Measurements from ENCODE around the gene IKZF3. TPM values are rescaled to one million over a fixed set of nuclear protein-coding genes. Genes with fewer than 3 reads are reported as not detected.
A peak's percentile ranks its signal among the peaks of the same experiment; 100 is the strongest.

IKZF3 gene
- polyA plus RNA-seq, 1 of the 3 experiments (the other 2 are of a cell fraction), result not detected

GRCh38 chr17:39739885-39740356 lies 124.2 kb downstream of the IKZF3 start:
- Histone ChIP-seq H3K4me3 (ENCODE audit: low read depth in 2 of 2, low read length in 1 of 2) (no peak overlapping the region), H3K27me3 (ENCODE audit: insufficient read depth) (0 out of 2 replicates have a peak, but pooled peaks cover 7% of the 10 kb centered on the region), H3K36me3 (replicated peaks in 1 of 2; ENCODE audit: control insufficient read depth in 1 of 2, insufficient read depth in 2 of 2, low read length in 1 of 2) (no peaks in the 10 kb centered on the region), H3F3A (replicated peaks; ENCODE audit: insufficient read depth) (no peaks in the 10 kb centered on the region), H4K20me1 (ENCODE audit: insufficient read depth) (no peaks in the 10 kb centered on the region), H3K27ac (ENCODE audit: low read depth in 2 of 2, low read length in 1 of 2) (no peak overlapping the region), H3K4me1 (ENCODE audit: control insufficient read depth in 1 of 2, insufficient read depth in 2 of 2, low read depth in 1 of 2, low read length in 1 of 2) (no peaks in the 10 kb centered on the region), H2AFZ (ENCODE audit: low read depth) (no peak overlapping the region), H3K4me2 (no peak overlapping the region), H3K9ac (no peak overlapping the region), H3K79me2 (ENCODE audit: insufficient read depth) (no peaks in the 10 kb centered on the region), H3K9me3 (no peaks in the 10 kb centered on the region), H3K9me2 (no peaks in the 10 kb centered on the region)
- no peak for TF ChIP-seq TEAD4 (IDR thresholded peaks at IDR 0.05; ENCODE audit: borderline replicate concordance, insufficient read depth)
- no peak for TF ChIP-seq RAD21 (IDR thresholded peaks at IDR 0.05; ENCODE audit: low read length)
- no peak for TF ChIP-seq EZH2phosphoT487 (IDR thresholded peaks at IDR 0.05; ENCODE audit: borderline replicate concordance, low read depth)
- ChIA-PET CTCF (interaction anchor here (1.5 kb wide), 1 partner anchor 10 kb away, joined by 5 read pairs; the partner anchor contains the start of gene MIEN1), POLR2A (no interaction called here)
- peak; percentile 22 for DNase-seq
- WGBS (ENCODE audit: low lambda C conversion rate), result 61% methylated on average over 9 of the region's 9 CpGs

GRCh38 chr17:39738983-39739884 lies 124.9 kb downstream of the IKZF3 start:
- no peaks in the 10 kb centered on the region for H3F3A ChIP-seq (replicated peaks; ENCODE audit: insufficient read depth)
- no peak overlapping the region for H3K4me3 ChIP-seq (ENCODE audit: low read depth in 2 of 2, low read length in 1 of 2)

More at GRCh38 chr17:39738983-39739884, 124.9 kb downstream of the IKZF3 start:
- CTCF ChIA-PET, result interaction anchor here (1.5 kb wide), 1 partner anchor 9 kb away, joined by 5 read pairs; the partner anchor contains the start of gene MIEN1
- Histone ChIP-seq H3K79me2 (ENCODE audit: insufficient read depth) (no peaks in the 10 kb centered on the region), H3K4me2 (no peak overlapping the region), H3K9ac (no peak overlapping the region), H3K4me1 (ENCODE audit: control insufficient read depth in 1 of 2, insufficient read depth in 2 of 2, low read depth in 1 of 2, low read length in 1 of 2) (no peaks in the 10 kb centered on the region), H3K27me3 (ENCODE audit: insufficient read depth) (0 out of 2 replicates have a peak, but pooled peaks cover 7% of the 10 kb centered on the region), H4K20me1 (ENCODE audit: insufficient read depth) (no peaks in the 10 kb centered on the region), H3K36me3 (replicated peaks in 1 of 2; ENCODE audit: control insufficient read depth in 1 of 2, insufficient read depth in 2 of 2, low read length in 1 of 2) (no peaks in the 10 kb centered on the region), H3K27ac (ENCODE audit: low read depth in 2 of 2, low read length in 1 of 2) (no peak overlapping the region), H3K9me2 (no peaks in the 10 kb centered on the region), H3K9me3 (no peaks in the 10 kb centered on the region), H2AFZ (ENCODE audit: low read depth) (no peak overlapping the region)
- 62% methylated on average over 28 of the region's 32 CpGs for WGBS (ENCODE audit: low lambda C conversion rate)
- POLR2A ChIA-PET, result no interaction called here
- TF ChIP-seq ELF1 (IDR thresholded peaks at IDR 0.05) (no peak), RAD21 (IDR thresholded peaks at IDR 0.05; ENCODE audit: low read length) (no peak), USF2 (IDR thresholded peaks at IDR 0.05; ENCODE audit: borderline replicate concordance, low read depth, low read length) (no peak), ZBTB33 (IDR thresholded peaks at IDR 0.05; ENCODE audit: borderline replicate concordance, low read depth) (no peak), CTCF (IDR thresholded peaks at IDR 0.05) (no peak), MXI1 (IDR thresholded peaks at IDR 0.05; ENCODE audit: low read depth, low read length) (no peak), RCOR1 (IDR thresholded peaks at IDR 0.05; ENCODE audit: low read length) (no peak), NRF1 (IDR thresholded peaks at IDR 0.05; ENCODE audit: low read depth, low read length) (no peak)
- DNase-seq, result peak; percentile 41

All from SK-N-SH (cell line).